GM21390 (cell line): ENCODE measurements around the gene ANAPC5.

ENCODE experiments used
- ATAC-seq: cut with Tn5 transposase; IDR thresholded peaks from one replicate; pipeline ENCODE4 v1.9.1; 2021; ENCODE audit not compliant: unreplicated experiment

ANAPC5 gene

GRCh38 chr12:121261398-121261797, 90.8 kb downstream of the ANAPC5 start:
- ATAC-seq: no peak

- no peak for ATAC-seq
These were observed 92.1 kb downstream of the ANAPC5 start for GRCh38 chr12:121260091-121260490.

- no peak for ATAC-seq
These were observed 93.1 kb downstream of the ANAPC5 start for GRCh38 chr12:121259074-121259473.
